Endodermal cell (in vitro differentiated cells): ENCODE measurements around the gene HMOX1. TPM values are rescaled to one million over a fixed set of nuclear protein-coding genes. Genes with fewer than 3 reads are reported as not detected.

Experiments used
- DNase-seq: peaks from one replicate; pipeline ENCODE4 v3.0.0-alpha.2; 2017
- H3K27ac ChIP-seq: 2 replicates; pipeline ENCODE4 v1.5.1; 2013; ENCODE audit warnings: mild to moderate bottlenecking, low read depth, low read length, moderate library complexity
- H3K27me3 ChIP-seq: 2 replicates; pipeline ENCODE4 v1.6.1; 2013; ENCODE audit warnings: mild to moderate bottlenecking, low read length, moderate library complexity; ENCODE audit not compliant: insufficient read depth, control insufficient read depth, poor library complexity, severe bottlenecking
- H3K36me3 ChIP-seq: 2 replicates; pipeline ENCODE4 v1.7.0; 2013; ENCODE audit warnings: mild to moderate bottlenecking, low read length, moderate library complexity; ENCODE audit not compliant: control insufficient read depth, insufficient read depth
- H3K4me1 ChIP-seq: one replicate; pipeline ENCODE4 v1.7.0; 2013; ENCODE audit warnings: low read length; ENCODE audit not compliant: control insufficient read depth, insufficient read depth
- H3K4me3 ChIP-seq: 2 replicates; pipeline ENCODE4 v1.5.1; 2013; ENCODE audit warnings: mild to moderate bottlenecking, low read length, moderate library complexity
- H3K9ac ChIP-seq: 2 replicates; pipeline ENCODE4 v1.6.1; 2013; ENCODE audit warnings: mild to moderate bottlenecking, low read length, moderate library complexity; ENCODE audit not compliant: poor library complexity, severe bottlenecking; ENCODE audit errors: extremely low read depth
- H3K9me3 ChIP-seq: 2 replicates; pipeline ENCODE4 v1.6.1; 2013; ENCODE audit warnings: mild to moderate bottlenecking, low read length, moderate library complexity; ENCODE audit not compliant: control insufficient read depth
- H3K27ac Mint-ChIP-seq: 2 replicates; pipeline ENCODE4 v1.8.0; 2020; ENCODE audit warnings: mixed read lengths
- H3K27me3 Mint-ChIP-seq: 2 replicates; pipeline ENCODE4 v1.8.0; 2021; ENCODE audit warnings: mild to moderate bottlenecking, mixed read lengths; ENCODE audit not compliant: insufficient read depth
- H3K36me3 Mint-ChIP-seq: 2 replicates; pipeline ENCODE4 v1.8.0; 2020; ENCODE audit warnings: low read depth, mixed read lengths
- H3K4me1 Mint-ChIP-seq: 2 replicates; pipeline ENCODE4 v1.8.0; 2020; ENCODE audit warnings: mixed read lengths
- H3K4me3 Mint-ChIP-seq: 2 replicates; pipeline ENCODE4 v1.8.0; 2020; ENCODE audit warnings: mild to moderate bottlenecking, moderate library complexity, mixed read lengths
- H3K9me3 Mint-ChIP-seq: 2 replicates; pipeline ENCODE4 v1.8.0; 2020; ENCODE audit warnings: mild to moderate bottlenecking, mixed read lengths
- WGBS, 2 experiments: methylation state at CpG; one replicate each; pipeline versions ENCODE4 v1.1.5 to v1.1.7; 2013; ENCODE audit warnings: missing lambda C conversion rate in 2 of 2, mixed read lengths in 1 of 2; ENCODE audit not compliant: insufficient coverage in 1 of 2, insufficient read length in 1 of 2; 5-methylcytosine and 5-hydroxymethylcytosine counted together
- total RNA-seq, 2 donors: library from RNA; stranded (reverse); fragmentation: NEBNext Ultra II Directional in 1 of 2; extraction: Animal tissue kit (Norgen Biotek cat#: 25700) in 1 of 2; gene quantifications; 2 replicates in 1 of 2; 3 replicates in 1 of 2; pipeline ENCODE4 v1.2.1, GENCODE V29; 2021
- TF ChIP-seq, protein P1 (sequence below): fragments of 200-600 bp; sonication (generic); conservative IDR thresholded peaks from 2 replicates; pipeline ENCODE4 v1.5.0; 2021; ENCODE audit warnings: antibody characterized with exemption, mild to moderate bottlenecking

The HMOX1 gene
- total RNA-seq, 2 donors from 2014 or later: 11.4 to 21.6 TPM

DNA sequence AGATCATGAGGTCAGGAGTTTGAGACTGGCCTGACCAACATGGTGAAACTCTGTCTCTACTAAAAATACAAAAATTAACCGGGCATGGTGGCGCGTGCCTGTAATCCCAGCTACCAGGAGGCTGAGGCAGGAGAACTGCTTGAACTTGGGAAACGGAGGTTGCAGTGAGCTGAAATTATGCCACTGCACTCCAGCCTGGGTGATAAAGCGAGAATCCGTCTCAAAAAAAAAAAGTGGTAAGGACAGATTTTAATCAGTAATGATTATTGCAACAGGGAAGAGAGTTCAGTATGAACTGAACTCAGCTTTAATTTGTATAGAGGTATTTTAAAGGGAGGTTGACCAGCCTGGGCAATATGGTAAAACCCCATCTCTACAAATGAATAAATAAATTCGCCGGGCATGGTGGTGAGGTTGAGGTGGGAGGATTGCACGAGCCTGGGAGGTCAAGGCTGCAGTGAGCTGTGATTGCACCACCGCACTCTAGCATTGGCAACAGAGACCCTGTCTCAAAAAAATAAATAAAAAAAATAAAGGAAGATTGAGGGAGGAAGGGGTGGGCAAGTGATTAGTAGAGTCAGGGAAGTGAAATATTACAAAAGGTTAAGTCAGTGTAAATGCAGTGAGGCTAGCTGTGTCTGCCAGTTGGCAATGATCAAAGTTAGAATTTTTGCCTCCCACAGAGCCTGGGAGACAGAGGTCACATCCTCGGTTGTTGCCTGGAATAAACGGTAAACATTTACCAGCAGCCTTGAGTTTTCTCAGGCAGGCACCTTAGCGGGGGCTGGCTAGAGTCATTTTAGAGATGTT lies 16.4 kb downstream of the HMOX1 start:
- Histone ChIP-seq H3K36me3 (peaks cover 8% of the 10 kb centered on the region), H3K27me3 (no peaks in the 10 kb centered on the region), H3K4me1 (peaks cover 10% of the 10 kb centered on the region), H3K4me3 (no peak overlapping the region), H3K27ac (peak overlapping the region; percentile 60), H3K9ac (no peak overlapping the region), H3K9me3 (no peaks in the 10 kb centered on the region)
- TF ChIP-seq, protein P1, sequence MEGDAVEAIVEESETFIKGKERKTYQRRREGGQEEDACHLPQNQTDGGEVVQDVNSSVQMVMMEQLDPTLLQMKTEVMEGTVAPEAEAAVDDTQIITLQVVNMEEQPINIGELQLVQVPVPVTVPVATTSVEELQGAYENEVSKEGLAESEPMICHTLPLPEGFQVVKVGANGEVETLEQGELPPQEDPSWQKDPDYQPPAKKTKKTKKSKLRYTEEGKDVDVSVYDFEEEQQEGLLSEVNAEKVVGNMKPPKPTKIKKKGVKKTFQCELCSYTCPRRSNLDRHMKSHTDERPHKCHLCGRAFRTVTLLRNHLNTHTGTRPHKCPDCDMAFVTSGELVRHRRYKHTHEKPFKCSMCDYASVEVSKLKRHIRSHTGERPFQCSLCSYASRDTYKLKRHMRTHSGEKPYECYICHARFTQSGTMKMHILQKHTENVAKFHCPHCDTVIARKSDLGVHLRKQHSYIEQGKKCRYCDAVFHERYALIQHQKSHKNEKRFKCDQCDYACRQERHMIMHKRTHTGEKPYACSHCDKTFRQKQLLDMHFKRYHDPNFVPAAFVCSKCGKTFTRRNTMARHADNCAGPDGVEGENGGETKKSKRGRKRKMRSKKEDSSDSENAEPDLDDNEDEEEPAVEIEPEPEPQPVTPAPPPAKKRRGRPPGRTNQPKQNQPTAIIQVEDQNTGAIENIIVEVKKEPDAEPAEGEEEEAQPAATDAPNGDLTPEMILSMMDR: no peak
- WGBS, 2 experiments: 82 to 86% methylated on average over 10 to 11 of the region's 13 CpGs
- Mint-ChIP-seq H3K36me3 (peaks cover 18% of the 10 kb centered on the region), H3K4me3 (no peak overlapping the region), H3K4me1 (peaks cover 19% of the 10 kb centered on the region), H3K9me3 (peaks cover 1% of the 10 kb centered on the region), H3K27me3 (no peaks in the 10 kb centered on the region), H3K27ac (peak overlapping the region; percentile 81)
- DNase-seq: no peak

DNA sequence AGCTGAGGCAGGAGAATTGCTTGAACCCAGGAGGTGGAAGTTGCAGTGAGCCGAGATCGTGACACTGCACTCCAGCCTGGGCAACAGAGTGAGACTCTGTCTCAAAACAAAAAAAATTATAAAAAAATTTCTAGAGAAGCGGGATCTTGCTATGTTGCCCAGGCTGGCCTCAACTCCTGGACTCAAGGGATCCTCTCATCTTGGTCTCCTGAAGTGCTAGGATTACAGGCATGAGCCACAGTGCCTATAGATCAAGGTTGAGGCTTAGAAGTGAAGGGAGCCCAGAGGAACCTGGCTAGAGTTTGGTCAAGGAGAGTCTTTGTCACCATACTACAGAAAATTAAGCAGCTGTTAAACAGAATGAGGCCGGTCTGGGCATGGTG lies 17.7 kb downstream of the HMOX1 start:
- DNase-seq: no peak
- 94 to 99% methylated on average over 4 of the region's 4 CpGs for WGBS, 2 experiments
- Histone ChIP-seq H3K4me3 (no peak overlapping the region), H3K27me3 (no peaks in the 10 kb centered on the region), H3K9me3 (no peaks in the 10 kb centered on the region), H3K9ac (no peak overlapping the region), H3K4me1 (peaks cover 10% of the 10 kb centered on the region), H3K27ac (no peak overlapping the region), H3K36me3 (peaks cover 17% of the 10 kb centered on the region)
- H3K27me3 Mint-ChIP-seq: no peaks in the 10 kb centered on the region
- TF ChIP-seq, protein P1: no peak
- peaks cover 24% of the 10 kb centered on the region for H3K4me1 Mint-ChIP-seq
- peaks cover 25% of the 10 kb centered on the region for H3K36me3 Mint-ChIP-seq
- H3K9me3 Mint-ChIP-seq: peaks cover 1% of the 10 kb centered on the region
- H3K27ac Mint-ChIP-seq: no peak overlapping the region
- H3K4me3 Mint-ChIP-seq: peak overlapping the region; percentile 95

DNA sequence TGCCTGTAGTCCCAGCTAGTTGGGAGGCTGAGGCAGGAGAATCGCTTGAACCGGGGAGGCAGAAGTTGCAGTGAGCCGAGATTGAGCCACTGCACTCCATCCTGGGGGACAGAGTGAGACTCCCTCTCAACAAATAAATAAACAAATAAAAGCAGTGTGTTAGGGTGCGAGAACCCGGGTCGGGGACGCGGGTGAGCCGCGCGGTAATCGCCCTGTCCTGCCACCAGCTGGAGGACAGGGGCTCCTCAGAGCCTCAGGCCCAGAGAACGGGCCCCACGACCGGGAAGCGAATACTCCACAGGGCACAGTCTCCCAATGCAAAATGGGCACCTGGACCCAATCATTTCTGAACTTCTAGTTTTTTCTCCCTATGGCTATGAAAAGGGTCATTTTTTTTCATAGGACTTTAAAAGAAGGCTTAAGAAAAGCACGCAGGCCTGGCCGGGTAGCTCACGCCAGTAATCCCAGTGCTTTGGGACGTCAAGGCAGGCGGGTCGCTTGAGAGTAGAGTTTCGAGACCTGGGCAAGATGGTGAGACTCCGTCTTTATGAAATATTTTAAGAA lies 18.3 kb downstream of the HMOX1 start:
- H3K36me3 Mint-ChIP-seq: peaks cover 27% of the 10 kb centered on the region
- H3K4me1 ChIP-seq: peaks cover 10% of the 10 kb centered on the region
- H3K27ac ChIP-seq: peak overlapping the region; percentile 76
- no peaks in the 10 kb centered on the region for H3K27me3 ChIP-seq
- peak overlapping the region; percentile 95 for H3K4me3 Mint-ChIP-seq
- TF ChIP-seq, protein P1: peak; percentile 27
- peaks cover 24% of the 10 kb centered on the region for H3K36me3 ChIP-seq
- no peaks in the 10 kb centered on the region for H3K9me3 ChIP-seq
- H3K9me3 Mint-ChIP-seq: peaks cover 1% of the 10 kb centered on the region
- no peaks in the 10 kb centered on the region for H3K27me3 Mint-ChIP-seq
- 82 to 88% methylated on average over 17 to 24 of the region's 24 CpGs for WGBS, 2 experiments
- H3K9ac ChIP-seq: peak overlapping the region; percentile 98
- H3K4me1 Mint-ChIP-seq: peaks cover 24% of the 10 kb centered on the region
- peak; percentile 66 for DNase-seq
- peak overlapping the region; percentile 100 for H3K27ac Mint-ChIP-seq
- H3K4me3 ChIP-seq: peak overlapping the region; percentile 90
